Esophagus muscularis mucosa (tissue), 4 donors: Measurements from ENCODE around the gene SH3PXD2A. TPM values are rescaled to one million over a fixed set of nuclear protein-coding genes. Genes with fewer than 3 reads are reported as not detected.

Experiments used
- DNase-seq: peaks from one replicate; pipeline ENCODE4 v3.0.0-alpha.2; 2017; ENCODE audit errors: extremely low spot score
- H3K27ac ChIP-seq, 4 donors: fragments of 200-600 bp; sonication (generic); replicated peaks in 1 of 4; 1 replicate in 3 of 4; 2 replicates in 1 of 4; pipeline ENCODE4 v1.5.1; 2016 to 2019; ENCODE audit warnings: mild to moderate bottlenecking in 1 of 4
- H3K27me3 ChIP-seq, 4 donors: fragments of 200-600 bp; sonication (generic); one replicate each; pipeline versions ENCODE4 v1.5.1 to v1.6.0; 2016 to 2019
- H3K36me3 ChIP-seq, 4 donors: fragments of 200-600 bp; sonication (generic); one replicate each; pipeline ENCODE4 v1.5.1; 2016 to 2019
- H3K4me1 ChIP-seq, 4 donors: fragments of 200-600 bp; sonication (generic); one replicate each; pipeline ENCODE4 v1.5.1; 2016 to 2019
- H3K4me3 ChIP-seq, 4 donors: fragments of 200-600 bp; sonication (generic); 1 replicate in 2 of 4; 2 replicates in 2 of 4; pipeline ENCODE4 v1.5.1; 2016 to 2019; ENCODE audit warnings: mild to moderate bottlenecking in 4 of 4, moderate library complexity in 1 of 4
- H3K9me3 ChIP-seq, 4 donors: fragments of 200-600 bp; sonication (generic); 1 replicate in 3 of 4; 2 replicates in 1 of 4; pipeline ENCODE4 v1.5.1; 2016 to 2019
- CTCF ChIP-seq, 3 experiments: fragments of 200-600 bp in 2 of 3; fragments of 450-650 bp in 1 of 3; sonication (generic) in 2 of 3; IDR thresholded peaks; one replicate each; pipeline ENCODE4 v1.5.1; 2017 to 2019; ENCODE audit warnings: antibody characterized with exemption in 3 of 3, mild to moderate bottlenecking in 2 of 3, moderate library complexity in 1 of 3
- EP300 ChIP-seq: sonication (generic); formaldehyde crosslinking; IDR thresholded peaks from one replicate; pipeline ENCODE4 v1.6.1; 2017; ENCODE audit warnings: antibody characterized with exemption
- POLR2A ChIP-seq: fragments of 450-650 bp; IDR thresholded peaks from one replicate; pipeline ENCODE4 v1.6.1; 2017; ENCODE audit warnings: antibody characterized with exemption, moderate library complexity, mild to moderate bottlenecking, low read depth
- POLR2AphosphoS5 ChIP-seq, 2 donors: sonication (generic); formaldehyde crosslinking; IDR thresholded peaks; one replicate each; pipeline ENCODE4 v1.6.1; 2017; ENCODE audit warnings: antibody characterized with exemption in 2 of 2
- WGBS: methylation state at CpG from one replicate; pipeline ENCODE4 v1.1.5; 2018; 5-methylcytosine and 5-hydroxymethylcytosine counted together
- intact Hi-C: fragments of 100-400 bp; cut with DNase I; formaldehyde crosslinking; loops from one replicate; pipeline ENCODE4 v1.15.1; 2023
- total RNA-seq, 4 donors: library from RNA; depleted of rRNA; stranded (reverse); fragments of >200 nt; gene quantifications; one replicate each; pipeline versions ENCODE4 v1.1.0 to v1.2.1, GENCODE V29; 2016

SH3PXD2A gene
- total RNA-seq, 4 donors from 2014 or later, result 30.5 to 69.3 (median 40.0) TPM

DNA sequence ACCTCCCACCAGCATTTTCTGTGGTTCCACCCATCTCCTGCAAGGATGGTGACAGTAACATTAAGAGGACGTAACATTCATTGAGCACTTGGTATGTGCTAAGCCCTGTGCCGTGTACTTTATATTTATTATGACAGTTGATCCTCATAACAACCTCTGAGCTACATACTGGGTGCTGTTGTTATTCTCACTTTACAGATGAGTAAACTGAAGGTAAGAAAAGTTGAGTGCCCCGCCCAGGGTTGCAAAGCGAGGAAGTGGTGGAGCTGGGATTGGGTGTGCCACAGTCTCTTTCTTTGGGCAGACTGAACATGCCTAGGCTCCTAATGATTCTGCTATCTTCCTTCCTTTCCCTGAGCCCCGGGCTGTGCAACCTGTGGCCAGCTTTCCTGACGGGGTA lies 107.4 kb downstream of the SH3PXD2A start:
- 89% methylated on average over 6 of the region's 6 CpGs for WGBS
- H3K4me3 ChIP-seq, result no peak overlapping the region
- peak overlapping the region in 1 of 4 donors; percentile 22 for H3K27ac ChIP-seq
- H3K9me3 ChIP-seq, result no peaks in the 10 kb centered on the region
- intact Hi-C loops, result no loop called here
- no peaks in the 10 kb centered on the region for H3K36me3 ChIP-seq
- DNase-seq, result no peak
- H3K4me1 ChIP-seq, result peaks cover 21 to 32% (median 30%) of the 10 kb centered on the region in 4 donors
- no peaks in the 10 kb centered on the region for H3K27me3 ChIP-seq
- TF ChIP-seq POLR2A (no peak), POLR2AphosphoS5 (IDR thresholded peaks at IDR 0.05) (no peak)

DNA sequence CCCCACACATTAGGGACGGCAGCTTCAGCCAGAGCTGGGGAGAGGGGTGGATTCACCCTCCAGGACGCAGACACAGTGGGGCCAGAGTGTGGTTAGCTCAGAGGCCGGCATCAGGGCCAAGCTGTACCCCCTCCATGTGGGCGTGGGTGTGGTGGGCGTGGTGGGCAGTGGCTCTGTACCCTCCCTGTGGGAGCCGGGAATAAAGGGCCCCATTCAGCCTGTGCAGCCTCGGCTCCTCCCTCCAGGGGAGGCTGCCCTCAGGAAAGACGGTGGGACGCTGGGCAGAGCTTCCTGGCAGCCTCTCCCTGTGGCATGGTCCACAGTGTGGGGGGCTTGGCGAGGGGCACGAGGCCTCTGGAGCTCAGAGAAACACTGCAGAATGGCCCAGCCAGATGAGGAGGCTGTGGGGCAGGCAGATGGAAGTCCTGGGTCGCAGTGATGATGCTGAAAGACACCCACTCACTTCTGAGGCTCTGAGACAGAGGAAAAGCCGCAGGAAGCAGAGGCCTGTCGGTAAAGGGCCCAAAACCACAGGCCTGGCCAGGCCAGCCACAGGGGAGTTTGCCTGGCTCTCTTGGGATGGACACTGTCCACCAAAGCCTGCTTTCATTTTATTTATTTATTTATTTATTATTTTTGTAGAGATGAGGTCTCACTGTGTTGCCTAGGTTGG lies 108.0 kb downstream of the SH3PXD2A start:
- Histone ChIP-seq H3K27me3 (no peaks in the 10 kb centered on the region), H3K9me3 (no peaks in the 10 kb centered on the region), H3K36me3 (no peaks in the 10 kb centered on the region), H3K4me3 (no peak overlapping the region), H3K4me1 (peaks cover 21 to 32% (median 30%) of the 10 kb centered on the region in 4 donors), H3K27ac (peak overlapping the region in 3 of 4 donors; percentile 3 to 27 (median 22))
- intact Hi-C loops, result no loop called here
- TF ChIP-seq CTCF (IDR thresholded peaks at IDR 0.05), result no peak
- no peak for DNase-seq
- 86% methylated on average over 3 of the region's 14 CpGs for WGBS

DNA sequence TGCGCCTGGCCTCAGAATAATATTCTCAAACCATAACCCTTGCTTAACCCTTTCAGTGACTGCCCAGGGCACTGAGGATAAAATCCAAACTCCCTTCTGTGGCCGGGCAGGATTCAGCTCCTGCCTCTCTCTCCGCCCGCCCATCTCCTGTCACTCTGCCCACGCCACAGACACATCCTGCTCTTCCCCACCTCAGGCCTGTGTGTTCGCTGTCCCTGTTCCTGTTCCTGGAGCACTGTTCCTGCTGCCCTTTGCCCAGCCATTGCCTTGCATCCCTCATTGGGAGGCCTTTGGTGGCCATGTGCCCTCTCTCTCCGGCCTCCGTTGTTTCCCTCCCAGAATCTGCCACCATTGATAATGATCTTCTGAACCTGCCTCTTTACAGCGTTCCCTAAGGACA lies 108.8 kb downstream of the SH3PXD2A start:
- DNase-seq, result no peak
- Histone ChIP-seq H3K36me3 (no peaks in the 10 kb centered on the region), H3K27ac (peak overlapping the region in 3 of 4 donors; percentile 16 to 22 (median 17)), H3K27me3 (no peaks in the 10 kb centered on the region), H3K9me3 (no peaks in the 10 kb centered on the region), H3K4me3 (no peak overlapping the region), H3K4me1 (peaks cover 22 to 30% (median 26%) of the 10 kb centered on the region in 4 donors)
- TF ChIP-seq CTCF (IDR thresholded peaks at IDR 0.05) (no peak), POLR2A (no peak), EP300 (no peak), POLR2AphosphoS5 (IDR thresholded peaks at IDR 0.05) (no peak)
- 77% methylated on average over 9 of the region's 9 CpGs for WGBS
- intact Hi-C loops, result no loop called here

GRCh38 chr10:103745341-103746247 lies 109.8 kb downstream of the SH3PXD2A start:
- Histone ChIP-seq H3K36me3 (no peaks in the 10 kb centered on the region), H3K27ac (peak overlapping the region in 3 of 4 donors; percentile 4 to 28 (median 17)), H3K4me3 (no peak overlapping the region), H3K4me1 (peaks cover 30 to 34% (median 32%) of the 10 kb centered on the region in 4 donors), H3K27me3 (no peaks in the 10 kb centered on the region), H3K9me3 (no peaks in the 10 kb centered on the region)
- no peak for TF ChIP-seq EP300
- DNase-seq, result no peak
- intact Hi-C loops, result no loop called here
- WGBS, result 81% methylated on average over 5 of the region's 17 CpGs

DNA sequence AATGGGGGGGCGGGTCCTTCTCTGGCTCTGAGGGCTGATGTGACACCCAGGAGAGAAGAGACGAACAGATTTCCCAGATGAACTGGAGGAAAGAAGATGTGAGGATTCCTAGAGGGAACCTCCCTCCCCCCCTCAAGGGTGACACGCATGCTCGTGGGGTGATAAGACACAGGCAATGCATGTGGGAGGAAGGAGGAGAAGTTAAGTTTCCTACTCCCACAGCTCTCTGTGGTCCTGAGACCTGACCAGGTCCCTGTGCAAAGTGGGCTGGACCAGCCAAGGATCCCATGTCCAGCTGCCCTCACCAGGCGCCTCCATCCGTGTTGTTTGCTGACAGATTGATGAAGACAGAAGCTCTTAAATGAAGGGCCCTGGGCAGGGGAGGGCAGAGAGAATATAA lies 112.6 kb downstream of the SH3PXD2A start:
- DNase-seq, result no peak
- no peak for TF ChIP-seq CTCF (IDR thresholded peaks at IDR 0.05)
- TF ChIP-seq POLR2AphosphoS5 (IDR thresholded peaks at IDR 0.05), result no peak
- no peak for TF ChIP-seq POLR2A
- H3K4me3 ChIP-seq, result no peak overlapping the region
- whole genome bisulfite sequencing, result 83% methylated on average over 6 of the region's 6 CpGs
- intact Hi-C loops, result no loop called here
- no peaks in the 10 kb centered on the region for H3K9me3 ChIP-seq
- no peak overlapping the region for H3K27ac ChIP-seq
- peaks cover 54 to 61% (median 57%) of the 10 kb centered on the region in 4 donors for H3K4me1 ChIP-seq
- H3K36me3 ChIP-seq, result no peaks in the 10 kb centered on the region
- no peaks in the 10 kb centered on the region for H3K27me3 ChIP-seq
